Adipose tissue (tissue), 3 donors: Measurements from ENCODE around the gene L2HGDH. TPM values are rescaled to one million over a fixed set of nuclear protein-coding genes. Genes with fewer than 3 reads are reported as not detected.

Source experiments
- H3K27ac ChIP-seq: one replicate; pipeline ENCODE4 v1.5.1; 2013; ENCODE audit warnings: low read depth, low read length
- WGBS, 3 donors: extraction: QIAGEN DNeasy Blood & Tissue Kit; methylation state at CpG; one replicate each; pipeline ENCODE4 v1.1.7; 2013; 5-methylcytosine and 5-hydroxymethylcytosine counted together
- polyA plus RNA-seq, 3 donors: library from polyadenylated mRNA; stranded (reverse); fragments of 200-250 nt; gene quantifications; one replicate each; pipeline ENCODE4 v1.2.3, GENCODE V29; 2013
- donor health status: healthy with polysubstance abuse.
- donor health status: Bipolar disorder and iron deficiency.
- donor health status: healthy.

The L2HGDH gene
- polyA plus RNA-seq, 3 donors, result 1.8 to 4.2 (median 3.3) TPM

DNA sequence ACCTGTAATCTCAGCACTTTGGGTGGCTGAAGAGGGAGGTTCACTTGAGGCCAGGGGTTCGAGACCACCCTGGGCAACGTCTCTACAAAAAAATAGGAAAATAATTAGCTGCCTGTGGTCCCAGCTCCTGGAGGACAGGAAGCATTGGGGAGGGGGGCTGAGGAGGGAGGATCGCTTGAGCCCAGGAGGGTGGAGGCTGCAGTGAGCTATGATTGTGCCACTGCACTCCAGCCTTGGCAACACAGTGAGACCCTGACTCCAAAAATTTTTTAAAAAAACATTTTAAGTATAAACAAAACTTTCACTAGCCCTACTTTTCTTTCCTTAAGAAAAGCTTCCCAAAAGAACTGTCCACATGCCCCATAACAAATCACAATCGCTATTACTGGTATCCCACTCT, 1.6 kb downstream of the L2HGDH start:
- H3K27ac ChIP-seq, result no peak overlapping the region
- WGBS, 3 donors, result 90 to 98% (median 96%) methylated on average over 4 of the region's 4 CpGs

DNA sequence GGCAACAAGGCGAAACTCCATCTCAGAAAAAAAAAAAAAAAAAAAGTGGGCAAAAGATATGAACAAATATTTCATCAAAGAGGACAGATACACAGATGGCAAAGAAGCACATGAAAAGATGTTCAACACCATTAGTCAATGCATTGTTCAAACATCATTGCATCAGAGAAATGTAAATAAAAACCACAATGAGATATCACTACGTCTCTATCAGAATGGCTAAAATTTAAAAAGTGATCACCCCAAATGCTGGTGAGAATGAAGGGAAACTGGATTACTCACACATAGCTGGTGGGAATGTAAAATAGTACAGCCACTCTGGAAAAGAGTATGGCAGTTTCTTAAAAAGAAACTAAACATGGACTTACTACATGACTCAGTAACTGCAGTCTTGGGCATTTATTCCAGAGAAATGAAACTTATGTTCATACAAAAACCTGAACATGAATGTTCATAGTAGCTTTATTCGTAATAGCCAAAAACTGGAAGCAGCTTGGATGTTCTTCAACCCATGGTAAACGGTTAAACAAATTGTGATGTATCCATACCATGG, 3.6 kb downstream of the L2HGDH start:
- no peak overlapping the region for H3K27ac ChIP-seq
- WGBS, 3 donors, result 84 to 95% (median 88%) methylated on average over 4 of the region's 4 CpGs

GRCh38 chr14:50303744-50304471, 8.1 kb downstream of the L2HGDH start:
- 54 to 69% (median 67%) methylated on average over 7 to 8 of the region's 8 CpGs for WGBS, 3 donors

DNA sequence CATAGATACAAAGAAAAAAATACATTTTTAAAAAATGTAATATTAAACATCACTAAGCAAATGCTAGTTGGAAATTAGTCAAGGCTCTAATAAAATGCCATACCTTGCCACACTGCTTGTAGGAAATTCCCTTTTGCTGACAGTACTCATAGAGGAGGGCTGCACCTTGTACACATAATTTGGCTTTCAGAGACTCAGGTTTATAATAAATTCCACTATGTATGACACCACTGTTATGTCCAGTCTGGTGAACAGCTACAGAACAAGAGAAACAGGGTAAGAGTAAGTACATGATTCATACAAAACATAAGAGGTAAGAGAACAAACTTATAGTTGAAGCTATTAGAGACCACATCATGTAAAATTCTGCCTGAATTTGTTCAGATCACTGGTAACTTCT, 10.1 kb downstream of the L2HGDH start:
- H3K27ac ChIP-seq, result no peak overlapping the region

More at GRCh38 chr14:50303744-50304471, 8.1 kb downstream of the L2HGDH start:
- H3K27ac ChIP-seq, result no peak overlapping the region

GRCh38 chr14:50299585-50299984, 12.4 kb downstream of the L2HGDH start:
- 94 to 99% (median 97%) methylated on average over 2 of the region's 2 CpGs for WGBS, 3 donors

GRCh38 chr14:50290306-50290705, 21.7 kb downstream of the L2HGDH start:
- no peak overlapping the region for H3K27ac ChIP-seq
- 86 to 99% (median 96%) methylated on average over 5 of the region's 5 CpGs for WGBS, 3 donors

More at GRCh38 chr14:50299585-50299984, 12.4 kb downstream of the L2HGDH start:
- no peak overlapping the region for H3K27ac ChIP-seq

DNA sequence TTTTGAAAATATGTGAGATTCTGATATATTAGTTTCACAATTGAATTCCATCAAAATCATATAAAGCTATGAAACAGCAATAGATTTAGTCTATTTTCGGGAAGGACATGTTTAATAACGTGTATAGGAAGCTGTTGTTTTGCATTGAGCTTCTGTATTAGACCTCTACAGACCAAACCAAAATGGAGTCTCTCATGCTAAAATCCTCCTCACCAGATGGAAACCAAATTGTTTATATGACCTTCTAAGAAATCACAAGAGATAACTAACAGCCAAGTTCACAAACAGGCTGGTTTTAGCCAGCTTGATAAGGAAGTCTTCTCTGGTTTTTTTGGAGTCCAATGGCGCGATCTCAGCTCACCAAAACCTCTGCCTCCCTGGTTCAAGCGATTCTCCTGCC, 23.9 kb downstream of the L2HGDH start:
- H3K27ac ChIP-seq, result no peak overlapping the region
- 97 to 99% (median 98%) methylated on average over 5 of the region's 5 CpGs for WGBS, 3 donors

- no peak overlapping the region for H3K27ac ChIP-seq
Observed at GRCh38 chr14:50285861-50286260, 26.2 kb downstream of the L2HGDH start.

DNA sequence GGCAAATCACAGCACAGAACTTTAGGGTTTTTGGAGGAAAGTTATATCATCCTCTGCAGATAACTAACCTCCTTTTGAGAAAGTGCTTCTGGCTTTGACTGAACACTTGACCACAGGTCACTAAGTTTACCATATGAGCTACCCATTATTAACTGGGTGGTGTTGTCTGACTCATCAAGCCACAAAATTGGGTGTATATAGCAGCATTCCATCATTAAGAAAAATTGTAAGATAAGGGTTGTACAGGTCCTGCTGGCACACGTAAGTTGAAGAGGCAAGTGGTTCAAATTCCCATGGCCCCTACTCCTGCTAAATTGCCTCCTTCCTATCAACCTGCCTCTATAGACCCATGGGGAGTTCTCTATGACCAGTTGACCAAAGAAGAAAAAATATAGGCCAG, 39.5 kb downstream of the L2HGDH start:
- 96 to 100% (median 96%) methylated on average over 1 of the region's 1 CpG for WGBS, 3 donors
- H3K27ac ChIP-seq, result no peak overlapping the region

GRCh38 chr14:50270932-50271331, 41.1 kb downstream of the L2HGDH start:
- WGBS, 3 donors, result 88 to 92% (median 91%) methylated on average over 6 of the region's 6 CpGs
- H3K27ac ChIP-seq, result no peak overlapping the region

DNA sequence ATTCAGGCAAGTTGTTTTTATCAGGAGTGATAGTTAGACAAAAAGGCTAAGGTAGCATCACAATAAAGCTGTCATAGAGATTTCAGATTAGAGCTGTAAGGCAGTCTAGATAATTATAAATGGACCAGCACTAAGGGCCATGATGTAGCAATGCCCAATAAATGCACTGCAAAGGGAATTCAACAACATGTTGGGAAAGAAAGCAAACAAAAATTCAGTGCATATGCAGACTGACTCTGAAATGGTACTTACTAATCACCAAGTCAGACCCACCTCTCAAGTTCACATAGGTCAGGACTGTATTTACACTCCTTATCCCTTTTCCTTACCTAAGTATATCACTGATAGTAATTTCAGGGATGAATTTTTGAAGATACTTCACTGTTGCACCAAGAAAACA, 47.0 kb downstream of the L2HGDH start:
- H3K27ac ChIP-seq, result no peak overlapping the region

- 77 to 82% (median 80%) methylated on average over 4 of the region's 4 CpGs for WGBS, 3 donors
- H3K27ac ChIP-seq, result no peak overlapping the region
Observed at GRCh38 chr14:50263321-50263720, 48.7 kb downstream of the L2HGDH start.

- WGBS, 3 donors, result 72 to 82% (median 77%) methylated on average over 2 of the region's 2 CpGs
- H3K27ac ChIP-seq, result no peak overlapping the region
Observed at GRCh38 chr14:50262865-50263264, 49.2 kb downstream of the L2HGDH start.

- no peak overlapping the region for H3K27ac ChIP-seq
- WGBS, 3 donors, result 43 to 47% (median 45%) methylated on average over 3 of the region's 3 CpGs
Observed at GRCh38 chr14:50260511-50260910, 51.5 kb downstream of the L2HGDH start.

GRCh38 chr14:50260072-50260471, 52.0 kb downstream of the L2HGDH start:
- no peak overlapping the region for H3K27ac ChIP-seq
- WGBS, 3 donors, result 79 to 87% (median 82%) methylated on average over 3 of the region's 3 CpGs

- 33 to 75% (median 42%) methylated on average over 2 of the region's 2 CpGs for WGBS, 3 donors
- no peak overlapping the region for H3K27ac ChIP-seq
Observed at GRCh38 chr14:50257732-50258131, 54.3 kb downstream of the L2HGDH start.

DNA sequence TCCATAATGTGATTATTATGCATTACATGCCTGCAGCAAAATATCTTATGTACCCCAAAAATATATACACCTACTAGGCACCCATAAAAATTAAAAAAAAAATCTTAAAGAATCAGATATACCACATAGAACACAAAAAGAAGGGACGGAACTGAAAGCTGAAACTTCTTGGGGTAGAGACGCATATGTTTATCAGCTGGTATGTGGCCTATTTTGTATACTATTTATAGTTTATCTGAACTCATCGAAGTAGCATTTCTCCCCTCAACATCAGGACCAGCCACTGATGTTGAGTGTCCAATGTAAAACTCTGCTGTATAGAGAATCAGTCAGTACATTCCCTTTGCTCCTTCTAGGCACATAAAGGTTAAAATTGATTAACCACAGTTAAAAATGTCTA, 57.8 kb downstream of the L2HGDH start:
- WGBS, 3 donors, result 96 to 100% (median 97%) methylated on average over 3 of the region's 3 CpGs
- H3K27ac ChIP-seq, result no peak overlapping the region

- WGBS, 3 donors, result 82 to 94% (median 90%) methylated on average over 7 of the region's 7 CpGs
- H3K27ac ChIP-seq, result no peak overlapping the region
Observed at GRCh38 chr14:50249136-50249775, 62.8 kb downstream of the L2HGDH start.

GRCh38 chr14:50247245-50247644, 64.8 kb downstream of the L2HGDH start:
- H3K27ac ChIP-seq, result no peak overlapping the region
- 50 to 90% (median 88%) methylated on average over 3 of the region's 3 CpGs for WGBS, 3 donors
